HEK293 (cell line): ENCODE measurements around the gene SKAP1.
A peak's percentile ranks its signal among the peaks of the same experiment; 100 is the strongest.

Experiments
- CTCF ChIA-PET: fragments of 350-600 bp; formaldehyde crosslinking; extraction: SDS; loops from one replicate; lab custom pipeline; 2021; ENCODE audit warnings: antibody characterized with exemption; lab: Yijun Ruan, JAX
- POLR2A ChIA-PET: fragments of 300-600 bp; formaldehyde crosslinking; extraction: SDS; loops from one replicate; lab custom pipeline; 2020; ENCODE audit warnings: antibody characterized with exemption, inconsistent platforms; lab: Yijun Ruan, JAX
- H3K27ac ChIP-seq: fragments of 200-500 bp; sonication (Bioruptor generic); 2 replicates; pipeline ENCODE4 v1.5.1; 2014; ENCODE audit warnings: low read depth, low read length, control low read depth, inconsistent platforms; ENCODE audit errors: extremely low read depth
- H3K36me3 ChIP-seq, 2 experiments: fragments of 200-500 bp in 1 of 2; sonication (Bioruptor generic) in 1 of 2; 1 replicate in 1 of 2; 2 replicates in 1 of 2; pipeline ENCODE4 v1.5.1; 2014 to 2017; ENCODE audit warnings: inconsistent platforms in 2 of 2, low read length in 2 of 2; ENCODE audit not compliant: control insufficient read depth in 2 of 2, insufficient read depth in 1 of 2
- H3K4me1 ChIP-seq: fragments of 200-500 bp; sonication (Bioruptor generic); 2 replicates; pipeline ENCODE4 v1.5.1; 2014; ENCODE audit warnings: mild to moderate bottlenecking, low read length, inconsistent platforms; ENCODE audit not compliant: control insufficient read depth, insufficient read depth
- H3K4me3 ChIP-seq: 2 replicates; pipeline ENCODE4 v1.5.1; 2011; ENCODE audit warnings: low read depth, mild to moderate bottlenecking, control low read depth, low read length, moderate library complexity
- H3K9me3 ChIP-seq: fragments of 200-500 bp; sonication (Bioruptor generic); 2 replicates; pipeline ENCODE4 v1.5.1; 2014; ENCODE audit warnings: low read depth, low read length, inconsistent platforms; ENCODE audit not compliant: control insufficient read depth, insufficient read depth
- EGR2 ChIP-seq: fragments of 450-650 bp; formaldehyde crosslinking; IDR thresholded peaks from 2 replicates; pipeline ENCODE4 v1.5.1; 2016; ENCODE audit warnings: low read depth, missing biosample characterization, missing genetic modification characterization
- SCRT1 ChIP-seq: fragments of 450-650 bp; formaldehyde crosslinking; IDR thresholded peaks from 2 replicates; pipeline ENCODE4 v1.5.1; 2016; ENCODE audit warnings: missing biosample characterization, missing genetic modification characterization, borderline replicate concordance
- SCRT2 ChIP-seq: fragments of 450-650 bp; formaldehyde crosslinking; IDR thresholded peaks from 2 replicates; pipeline ENCODE4 v1.5.1; 2016; ENCODE audit warnings: missing biosample characterization, missing genetic modification characterization
- ZBTB8A ChIP-seq: fragments of 450-650 bp; formaldehyde crosslinking; IDR thresholded peaks from 2 replicates; pipeline ENCODE4 v1.5.1; 2016; ENCODE audit warnings: missing biosample characterization, missing genetic modification characterization
- ZFHX2 ChIP-seq: fragments of 450-650 bp; formaldehyde crosslinking; conservative IDR thresholded peaks from 2 replicates; pipeline ENCODE4 v1.5.1; 2016; ENCODE audit warnings: missing biosample characterization, missing genetic modification characterization
- ZNF140 ChIP-seq: fragments of 450-650 bp; formaldehyde crosslinking; IDR thresholded peaks from 2 replicates; pipeline ENCODE4 v1.5.1; 2016; ENCODE audit warnings: missing biosample characterization, missing genetic modification characterization
- ZNF155 ChIP-seq: fragments of 450-650 bp; formaldehyde crosslinking; IDR thresholded peaks from 2 replicates; pipeline ENCODE4 v1.5.1; 2016; ENCODE audit warnings: missing biosample characterization, missing genetic modification characterization
- ZNF19 ChIP-seq: fragments of 450-650 bp; formaldehyde crosslinking; IDR thresholded peaks from 2 replicates; pipeline ENCODE4; 2016; ENCODE audit warnings: missing biosample characterization, missing genetic modification characterization, low read depth
- ZNF266 ChIP-seq: fragments of 450-650 bp; formaldehyde crosslinking; IDR thresholded peaks from 2 replicates; pipeline ENCODE4 v1.5.1; 2016; ENCODE audit warnings: missing biosample characterization, missing genetic modification characterization, low read depth
- ZNF398 ChIP-seq: fragments of 450-650 bp; formaldehyde crosslinking; IDR thresholded peaks from 2 replicates; pipeline ENCODE4 v1.5.1; 2017; ENCODE audit warnings: missing biosample characterization, missing genetic modification characterization
- ZNF426 ChIP-seq: fragments of 450-650 bp; formaldehyde crosslinking; IDR thresholded peaks from 2 replicates; pipeline ENCODE4 v1.5.1; 2017; ENCODE audit warnings: missing biosample characterization, missing genetic modification characterization, mild to moderate bottlenecking, inconsistent platforms, moderate library complexity
- ZNF433 ChIP-seq: fragments of 450-650 bp; formaldehyde crosslinking; IDR thresholded peaks from 2 replicates; pipeline ENCODE4 v1.5.1; 2016; ENCODE audit warnings: missing biosample characterization, missing genetic modification characterization, low read depth
- ZNF514 ChIP-seq: fragments of 450-650 bp; formaldehyde crosslinking; IDR thresholded peaks from 2 replicates; pipeline ENCODE4 v1.5.1; 2016; ENCODE audit warnings: missing biosample characterization, missing genetic modification characterization
- ZNF530 ChIP-seq: fragments of 450-650 bp; formaldehyde crosslinking; IDR thresholded peaks from 2 replicates; pipeline ENCODE4 v1.5.1; 2016; ENCODE audit warnings: low read depth, missing biosample characterization, missing genetic modification characterization
- ZNF555 ChIP-seq: fragments of 450-650 bp; formaldehyde crosslinking; conservative IDR thresholded peaks from 2 replicates; pipeline ENCODE4 v1.5.1; 2017; ENCODE audit warnings: missing biosample characterization, mild to moderate bottlenecking, missing genetic modification characterization, inconsistent platforms
- ZNF623 ChIP-seq: fragments of 450-650 bp; formaldehyde crosslinking; IDR thresholded peaks from 2 replicates; pipeline ENCODE4 v1.5.1; 2016; ENCODE audit warnings: missing biosample characterization, missing genetic modification characterization
- ZNF664 ChIP-seq: fragments of 450-650 bp; formaldehyde crosslinking; IDR thresholded peaks from 2 replicates; pipeline ENCODE4 v1.5.1; 2016; ENCODE audit warnings: missing biosample characterization, missing genetic modification characterization
- TF ChIP-seq, protein P1 (sequence below): fragments of 450-650 bp; formaldehyde crosslinking; conservative IDR thresholded peaks from 2 replicates; pipeline ENCODE4 v1.5.1; 2016; ENCODE audit warnings: low read depth, missing biosample characterization, missing genetic modification characterization

Gene SKAP1

DNA sequence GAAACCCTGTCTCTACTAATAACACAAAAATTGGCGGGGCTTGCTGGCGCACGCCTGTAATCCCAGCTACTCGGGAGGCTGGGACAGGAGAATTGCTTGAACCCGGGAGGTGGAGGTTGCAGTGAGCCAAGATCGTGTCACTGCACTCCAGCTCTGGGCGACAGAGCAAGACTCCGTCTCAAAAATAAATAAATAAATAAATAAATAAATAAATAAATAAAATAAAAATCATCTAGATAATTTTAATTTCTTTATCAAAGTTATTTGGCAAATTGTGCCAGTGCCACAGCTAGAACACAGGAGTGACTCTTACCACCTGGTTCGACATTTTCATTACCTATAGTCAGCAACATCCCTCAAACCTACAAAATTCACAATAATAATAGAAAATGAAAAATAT is 143.1 kb downstream of the SKAP1 start (continued):
- peak; percentile 73 for TF ChIP-seq ZNF555 (tag by site-specific recombination)
- TF ChIP-seq, protein P1, sequence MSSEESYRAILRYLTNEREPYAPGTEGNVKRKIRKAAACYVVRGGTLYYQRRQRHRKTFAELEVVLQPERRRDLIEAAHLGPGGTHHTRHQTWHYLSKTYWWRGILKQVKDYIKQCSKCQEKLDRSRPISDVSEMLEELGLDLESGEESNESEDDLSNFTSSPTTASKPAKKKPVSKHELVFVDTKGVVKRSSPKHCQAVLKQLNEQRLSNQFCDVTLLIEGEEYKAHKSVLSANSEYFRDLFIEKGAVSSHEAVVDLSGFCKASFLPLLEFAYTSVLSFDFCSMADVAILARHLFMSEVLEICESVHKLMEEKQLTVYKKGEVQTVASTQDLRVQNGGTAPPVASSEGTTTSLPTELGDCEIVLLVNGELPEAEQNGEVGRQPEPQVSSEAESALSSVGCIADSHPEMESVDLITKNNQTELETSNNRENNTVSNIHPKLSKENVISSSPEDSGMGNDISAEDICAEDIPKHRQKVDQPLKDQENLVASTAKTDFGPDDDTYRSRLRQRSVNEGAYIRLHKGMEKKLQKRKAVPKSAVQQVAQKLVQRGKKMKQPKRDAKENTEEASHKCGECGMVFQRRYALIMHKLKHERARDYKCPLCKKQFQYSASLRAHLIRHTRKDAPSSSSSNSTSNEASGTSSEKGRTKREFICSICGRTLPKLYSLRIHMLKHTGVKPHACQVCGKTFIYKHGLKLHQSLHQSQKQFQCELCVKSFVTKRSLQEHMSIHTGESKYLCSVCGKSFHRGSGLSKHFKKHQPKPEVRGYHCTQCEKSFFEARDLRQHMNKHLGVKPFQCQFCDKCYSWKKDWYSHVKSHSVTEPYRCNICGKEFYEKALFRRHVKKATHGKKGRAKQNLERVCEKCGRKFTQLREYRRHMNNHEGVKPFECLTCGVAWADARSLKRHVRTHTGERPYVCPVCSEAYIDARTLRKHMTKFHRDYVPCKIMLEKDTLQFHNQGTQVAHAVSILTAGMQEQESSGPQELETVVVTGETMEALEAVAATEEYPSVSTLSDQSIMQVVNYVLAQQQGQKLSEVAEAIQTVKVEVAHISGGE (tag by site-specific recombination), result peak; percentile 60
- TF ChIP-seq ZNF433 (tag by site-specific recombination), result peak; percentile 33; the same call in 1 of the 2 replicates
- TF ChIP-seq ZBTB8A, result peak; percentile 44; the same call in 1 of the 2 replicates
- TF ChIP-seq ZNF19 (tag by site-specific recombination), result 0 out of 2 replicates have a peak, but pooled peaks have one; percentile 21
- peak; percentile 46; the same call in 1 of the 2 replicates for TF ChIP-seq ZNF266 (tag by site-specific recombination)
- TF ChIP-seq ZNF426, result peak; percentile 76
- peak; percentile 61 for TF ChIP-seq ZNF623 (tag by site-specific recombination)
- peak; percentile 73; the same call in 1 of the 2 replicates for TF ChIP-seq ZNF140

DNA sequence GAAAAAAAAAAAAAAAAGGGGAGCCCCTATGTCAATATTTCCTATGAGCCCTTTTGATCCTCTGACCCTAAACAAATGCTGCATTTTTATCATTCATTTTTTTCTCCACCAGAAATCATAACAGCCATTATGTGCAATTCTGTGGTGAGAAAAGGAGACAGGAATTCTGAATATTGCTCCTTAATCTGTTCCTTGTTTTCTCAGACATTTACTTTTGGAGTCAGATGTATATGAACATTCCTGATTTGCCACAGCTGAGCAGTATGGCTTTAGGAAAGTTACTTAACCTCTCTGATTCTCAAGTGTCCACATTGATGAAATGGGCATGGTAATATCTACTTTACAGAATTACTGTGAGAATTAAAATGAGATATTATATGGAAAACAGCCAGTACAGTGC is 144.4 kb downstream of the SKAP1 start:
- H3K27ac ChIP-seq, result no peak overlapping the region
- CTCF ChIA-PET, result interaction anchor here (17.0 kb wide), 1 partner anchor 23 kb away, joined by 207 read pairs; no protein-coding TSS in a partner anchor
- H3K4me3 ChIP-seq, result no peak overlapping the region
- H3K9me3 ChIP-seq, result no peaks in the 10 kb centered on the region
- POLR2A ChIA-PET, result no interaction called here
- H3K36me3 ChIP-seq, result no peaks in the 10 kb centered on the region
- TF ChIP-seq ZNF514 (tag by site-specific recombination) (no peak), ZNF664 (tag by site-specific recombination) (peak; percentile 82)
- peaks cover 13% of the 10 kb centered on the region for H3K4me1 ChIP-seq

GRCh38 chr17:48283907-48284306 is 146.1 kb downstream of the SKAP1 start:
- Histone ChIP-seq H3K4me3 (no peak overlapping the region), H3K9me3 (no peaks in the 10 kb centered on the region), H3K36me3 (no peaks in the 10 kb centered on the region), H3K4me1 (peaks cover 13% of the 10 kb centered on the region), H3K27ac (no peak overlapping the region)
- CTCF ChIA-PET, result interaction anchor here (0.7 to 17.0 kb wide), 5 partner anchors 15 to 57 kb away, joined by 3 to 207 read pairs (median 4); no protein-coding TSS in a partner anchor
- POLR2A ChIA-PET, result interaction anchor here (0.6 kb wide), 1 partner anchor 176 kb away, joined by 3 read pairs; the partner anchor contains the start of gene SNX11
- TF ChIP-seq ZNF530 (tag by site-specific recombination) (no peak), EGR2 (tag by site-specific recombination) (peak; percentile 63), ZNF398 (peak; percentile 63; the same call in 1 of the 2 replicates), ZNF155 (tag by site-specific recombination) (no peak), SCRT2 (peak; percentile 78), SCRT1 (tag by site-specific recombination) (peak; percentile 89), ZFHX2 (tag by site-specific recombination) (peak; percentile 59)
